ENCODE data around the gene PTPRD. TPM values are rescaled to one million over a fixed set of nuclear protein-coding genes. Genes with fewer than 3 reads are reported as not detected.

Gene PTPRD
- total RNA-seq, 1 experiment from 2014 or later: 0.02 TPM

DNA sequence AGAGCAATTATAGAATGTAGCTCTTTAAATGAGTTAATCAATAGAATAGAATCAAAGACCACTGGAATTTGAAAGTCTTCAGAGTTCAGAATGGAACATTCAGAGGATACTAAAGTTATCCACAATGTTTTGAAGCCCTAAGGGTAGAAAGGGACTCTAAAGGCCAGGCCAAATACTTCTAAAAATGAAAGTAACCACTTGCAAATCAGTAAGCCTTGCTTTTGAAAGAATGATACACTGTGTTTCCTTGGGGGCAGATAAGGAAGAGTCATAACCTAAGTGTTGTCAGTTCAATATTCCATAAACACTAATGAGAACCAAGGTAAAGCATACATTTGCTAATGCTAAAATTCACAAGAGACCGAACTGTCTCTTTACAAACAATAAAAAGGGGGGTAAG lies 813.5 kb downstream of the PTPRD start:
- no peaks in the 10 kb centered on the region for H3K27me3 ChIP-seq (ENCODE audit: insufficient read depth, low read length)
- ATAC-seq: no peak
- no TSS peak for BruUV-seq (replicated peaks)

More for the DNA sequence above, 813.5 kb downstream of the PTPRD start:
- ChIA-PET POLR2A (no interaction called here), CTCF (no interaction called here), RAD21 (ENCODE audit: low non-redundant PET in 1 of 2, low total read pairs in 2 of 2, uncharacterized antibody in 2 of 2, unreplicated experiment in 2 of 2) (no interaction called here)
- H3K9ac ChIP-seq (ENCODE audit: low read length): no peak overlapping the region
- no peaks in the 10 kb centered on the region; the same call in 1 of the 2 replicates for H4K20me1 ChIP-seq (ENCODE audit: insufficient read depth)
- no peaks in the 10 kb centered on the region for H3K36me3 ChIP-seq (ENCODE audit: control insufficient read depth in 1 of 2, insufficient read depth in 2 of 2, low read length in 2 of 2)
- H3K4me2 ChIP-seq (ENCODE audit: low read length): no peak overlapping the region
- no peaks in the 10 kb centered on the region for H3K79me2 ChIP-seq (ENCODE audit: insufficient read depth, low read length)
- H3K27ac ChIP-seq (ENCODE audit: low read depth, low read length): no peak overlapping the region
- H3K9me3 ChIP-seq (ENCODE audit: control insufficient read depth in 1 of 2, insufficient read depth in 1 of 2, low read depth in 1 of 2, low read length in 2 of 2): peaks cover 8 to 24% of the 10 kb centered on the region in 2 experiments; a peak in 2 of 4 replicates
- TF ChIP-seq YY1 (IDR thresholded peaks at IDR 0.05; ENCODE audit: extremely low read depth, insufficient replicate concordance, low read depth, low read length) (no peak), POLR2A (IDR thresholded peaks at IDR 0.05; ENCODE audit: borderline replicate concordance, extremely low read depth, insufficient read depth, insufficient read length) (no peak), EGR1 (IDR thresholded peaks at IDR 0.05; ENCODE audit: low read depth) (no peak), FOSL1 (IDR thresholded peaks at IDR 0.05; ENCODE audit: low read depth) (no peak), CBX3 (IDR thresholded peaks at IDR 0.05; ENCODE audit: low read depth) (no peak), SP1 (IDR thresholded peaks at IDR 0.05; ENCODE audit: low read depth) (no peak), CEBPB (IDR thresholded peaks at IDR 0.05; ENCODE audit: low read depth) (no peak), EZH2 (IDR thresholded peaks at IDR 0.05) (no peak), TCF7L2 (IDR thresholded peaks at IDR 0.05; ENCODE audit: borderline replicate concordance, extremely low read depth, insufficient read depth, insufficient read length) (no peak), JUND (IDR thresholded peaks at IDR 0.05) (no peak), ELF1 (IDR thresholded peaks at IDR 0.05; ENCODE audit: borderline replicate concordance, low read depth) (no peak), ZFX (IDR thresholded peaks at IDR 0.05) (no peak), SIN3A (IDR thresholded peaks at IDR 0.05; ENCODE audit: low read depth) (no peak), POLR2AphosphoS5 (IDR thresholded peaks at IDR 0.05; ENCODE audit: low read depth, low read length) (no peak), ZNF274 (IDR thresholded peaks at IDR 0.05; ENCODE audit: low read depth, low read length) (no peak)
- TF ChIP-seq, protein P1, sequence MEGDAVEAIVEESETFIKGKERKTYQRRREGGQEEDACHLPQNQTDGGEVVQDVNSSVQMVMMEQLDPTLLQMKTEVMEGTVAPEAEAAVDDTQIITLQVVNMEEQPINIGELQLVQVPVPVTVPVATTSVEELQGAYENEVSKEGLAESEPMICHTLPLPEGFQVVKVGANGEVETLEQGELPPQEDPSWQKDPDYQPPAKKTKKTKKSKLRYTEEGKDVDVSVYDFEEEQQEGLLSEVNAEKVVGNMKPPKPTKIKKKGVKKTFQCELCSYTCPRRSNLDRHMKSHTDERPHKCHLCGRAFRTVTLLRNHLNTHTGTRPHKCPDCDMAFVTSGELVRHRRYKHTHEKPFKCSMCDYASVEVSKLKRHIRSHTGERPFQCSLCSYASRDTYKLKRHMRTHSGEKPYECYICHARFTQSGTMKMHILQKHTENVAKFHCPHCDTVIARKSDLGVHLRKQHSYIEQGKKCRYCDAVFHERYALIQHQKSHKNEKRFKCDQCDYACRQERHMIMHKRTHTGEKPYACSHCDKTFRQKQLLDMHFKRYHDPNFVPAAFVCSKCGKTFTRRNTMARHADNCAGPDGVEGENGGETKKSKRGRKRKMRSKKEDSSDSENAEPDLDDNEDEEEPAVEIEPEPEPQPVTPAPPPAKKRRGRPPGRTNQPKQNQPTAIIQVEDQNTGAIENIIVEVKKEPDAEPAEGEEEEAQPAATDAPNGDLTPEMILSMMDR (IDR thresholded peaks at IDR 0.05 in 2 of 3, conservative IDR thresholded peaks at IDR 0.05 in 1 of 3; ENCODE audit: borderline replicate concordance in 1 of 3, insufficient read depth in 1 of 3, low read depth in 2 of 3, low read length in 2 of 3): no peak
- TF ChIP-seq, protein P2, sequence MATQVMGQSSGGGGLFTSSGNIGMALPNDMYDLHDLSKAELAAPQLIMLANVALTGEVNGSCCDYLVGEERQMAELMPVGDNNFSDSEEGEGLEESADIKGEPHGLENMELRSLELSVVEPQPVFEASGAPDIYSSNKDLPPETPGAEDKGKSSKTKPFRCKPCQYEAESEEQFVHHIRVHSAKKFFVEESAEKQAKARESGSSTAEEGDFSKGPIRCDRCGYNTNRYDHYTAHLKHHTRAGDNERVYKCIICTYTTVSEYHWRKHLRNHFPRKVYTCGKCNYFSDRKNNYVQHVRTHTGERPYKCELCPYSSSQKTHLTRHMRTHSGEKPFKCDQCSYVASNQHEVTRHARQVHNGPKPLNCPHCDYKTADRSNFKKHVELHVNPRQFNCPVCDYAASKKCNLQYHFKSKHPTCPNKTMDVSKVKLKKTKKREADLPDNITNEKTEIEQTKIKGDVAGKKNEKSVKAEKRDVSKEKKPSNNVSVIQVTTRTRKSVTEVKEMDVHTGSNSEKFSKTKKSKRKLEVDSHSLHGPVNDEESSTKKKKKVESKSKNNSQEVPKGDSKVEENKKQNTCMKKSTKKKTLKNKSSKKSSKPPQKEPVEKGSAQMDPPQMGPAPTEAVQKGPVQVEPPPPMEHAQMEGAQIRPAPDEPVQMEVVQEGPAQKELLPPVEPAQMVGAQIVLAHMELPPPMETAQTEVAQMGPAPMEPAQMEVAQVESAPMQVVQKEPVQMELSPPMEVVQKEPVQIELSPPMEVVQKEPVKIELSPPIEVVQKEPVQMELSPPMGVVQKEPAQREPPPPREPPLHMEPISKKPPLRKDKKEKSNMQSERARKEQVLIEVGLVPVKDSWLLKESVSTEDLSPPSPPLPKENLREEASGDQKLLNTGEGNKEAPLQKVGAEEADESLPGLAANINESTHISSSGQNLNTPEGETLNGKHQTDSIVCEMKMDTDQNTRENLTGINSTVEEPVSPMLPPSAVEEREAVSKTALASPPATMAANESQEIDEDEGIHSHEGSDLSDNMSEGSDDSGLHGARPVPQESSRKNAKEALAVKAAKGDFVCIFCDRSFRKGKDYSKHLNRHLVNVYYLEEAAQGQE (IDR thresholded peaks at IDR 0.05; ENCODE audit: low read depth): no peak
- TF ChIP-seq, protein P3, sequence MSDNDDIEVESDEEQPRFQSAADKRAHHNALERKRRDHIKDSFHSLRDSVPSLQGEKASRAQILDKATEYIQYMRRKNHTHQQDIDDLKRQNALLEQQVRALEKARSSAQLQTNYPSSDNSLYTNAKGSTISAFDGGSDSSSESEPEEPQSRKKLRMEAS (IDR thresholded peaks at IDR 0.05): no peak
- TF ChIP-seq, protein P4, sequence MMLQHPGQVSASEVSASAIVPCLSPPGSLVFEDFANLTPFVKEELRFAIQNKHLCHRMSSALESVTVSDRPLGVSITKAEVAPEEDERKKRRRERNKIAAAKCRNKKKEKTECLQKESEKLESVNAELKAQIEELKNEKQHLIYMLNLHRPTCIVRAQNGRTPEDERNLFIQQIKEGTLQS (IDR thresholded peaks at IDR 0.05): no peak
- H2AFZ ChIP-seq (ENCODE audit: low read depth, low read length, poor library complexity, severe bottlenecking): no peak overlapping the region
- no peak for DNase-seq (ENCODE audit: low read depth, low spot score)
- H3K9me2 ChIP-seq (ENCODE audit: insufficient read depth): no peaks in the 10 kb centered on the region
- intact Hi-C loops (cut with micrococcal nuclease): no loop called here
- H3K4me3 ChIP-seq (replicated peaks in 1 of 2; ENCODE audit: low read depth in 1 of 2, low read length in 2 of 2): no peak overlapping the region
- no peaks in the 10 kb centered on the region for H3K4me1 ChIP-seq (ENCODE audit: control insufficient read depth in 1 of 2, insufficient read depth in 2 of 2, low read length in 2 of 2)
